SU-DHL-6 (cell line): ENCODE data around the gene ACSS2.

ENCODE experiments used
- H2AFZ ChIP-seq: fragments of 200-600 bp; sonication (generic); 2 replicates; pipeline ENCODE4 v1.6.1; 2014; ENCODE audit warnings: low read depth, mild to moderate bottlenecking, moderate library complexity, mixed read lengths, antibody characterized with exemption, low read length; ENCODE audit not compliant: severe bottlenecking
- H3F3A ChIP-seq: fragments of 200-600 bp; shearing (Covaris generic); 2 replicates; pipeline ENCODE4 v1.6.0; 2016; ENCODE audit warnings: antibody characterized with exemption, mild to moderate bottlenecking; ENCODE audit not compliant: insufficient read depth
- H3K27ac ChIP-seq: fragments of 200-600 bp; sonication (generic); 2 replicates; pipeline ENCODE4 v1.5.1; 2016; ENCODE audit warnings: low read depth, mild to moderate bottlenecking, low read length, moderate library complexity, mixed read lengths
- H3K27me3 ChIP-seq: fragments of 200-600 bp; sonication (generic), shearing (Covaris generic); 2 replicates; pipeline ENCODE4 v1.6.0; 2014; ENCODE audit warnings: mild to moderate bottlenecking, low read length
- H3K36me3 ChIP-seq: fragments of 200-600 bp; sonication (generic); 2 replicates; pipeline ENCODE4 v1.6.1; 2014; ENCODE audit warnings: mild to moderate bottlenecking, low read length, mixed read lengths
- H3K4me2 ChIP-seq: fragments of 300-600, 200-600 bp; shearing (Covaris generic), sonication (generic); 2 replicates; pipeline ENCODE4 v1.6.0; 2014; ENCODE audit warnings: low read length, low read depth, mild to moderate bottlenecking; ENCODE audit not compliant: poor library complexity, severe bottlenecking
- H3K4me3 ChIP-seq: fragments of 200-600 bp; sonication (generic); 2 replicates; pipeline ENCODE4 v1.5.1; 2014; ENCODE audit warnings: antibody characterized with exemption, low read length, mild to moderate bottlenecking, mixed read lengths; ENCODE audit not compliant: insufficient read depth, poor library complexity, severe bottlenecking
- H3K79me2 ChIP-seq: fragments of 200-600 bp; sonication (generic); 2 replicates; pipeline ENCODE4 v1.6.1; 2014; ENCODE audit warnings: mild to moderate bottlenecking, low read length, moderate library complexity; ENCODE audit not compliant: insufficient read depth
- H3K9ac ChIP-seq: fragments of 200-600 bp; sonication (generic); 2 replicates; pipeline ENCODE4 v1.7.0; 2014; ENCODE audit warnings: mild to moderate bottlenecking, low read length
- H3K9me2 ChIP-seq: fragments of 200-600 bp; sonication (generic); replicated peaks from 2 replicates; pipeline ENCODE4 v1.6.1; 2014; ENCODE audit warnings: low read length; ENCODE audit not compliant: insufficient read depth
- H3K9me3 ChIP-seq: fragments of 200-600 bp; sonication (generic); 2 replicates; pipeline ENCODE4 v1.6.1; 2014; ENCODE audit warnings: low read length, mixed read lengths; ENCODE audit not compliant: insufficient read depth
- H4K20me1 ChIP-seq: fragments of 200-600 bp; sonication (generic); 2 replicates; pipeline ENCODE4 v1.6.1; 2014; ENCODE audit warnings: low read depth, mild to moderate bottlenecking, antibody characterized with exemption, low read length, moderate library complexity, mixed read lengths
- EZH2phosphoT487 ChIP-seq: fragments of 200-600 bp; sonication (generic), shearing (Covaris generic); conservative IDR thresholded peaks from 2 replicates; pipeline ENCODE4 v1.6.1; 2018; ENCODE audit warnings: mild to moderate bottlenecking, antibody characterized with exemption, low read length, moderate library complexity, mixed read lengths
- TF ChIP-seq, protein P1 (sequence below): fragments of 200-600 bp; sonication (generic); IDR thresholded peaks from one replicate; pipeline ENCODE4 v1.5.1; 2017; ENCODE audit warnings: antibody characterized with exemption, mild to moderate bottlenecking, low read length, moderate library complexity; ENCODE audit not compliant: insufficient read depth, poor library complexity, severe bottlenecking

ACSS2 gene

GRCh38 chr20:34859367-34859766, 17.0 kb upstream of the ACSS2 start:
- no peaks in the 10 kb centered on the region for H3K79me2 ChIP-seq

DNA sequence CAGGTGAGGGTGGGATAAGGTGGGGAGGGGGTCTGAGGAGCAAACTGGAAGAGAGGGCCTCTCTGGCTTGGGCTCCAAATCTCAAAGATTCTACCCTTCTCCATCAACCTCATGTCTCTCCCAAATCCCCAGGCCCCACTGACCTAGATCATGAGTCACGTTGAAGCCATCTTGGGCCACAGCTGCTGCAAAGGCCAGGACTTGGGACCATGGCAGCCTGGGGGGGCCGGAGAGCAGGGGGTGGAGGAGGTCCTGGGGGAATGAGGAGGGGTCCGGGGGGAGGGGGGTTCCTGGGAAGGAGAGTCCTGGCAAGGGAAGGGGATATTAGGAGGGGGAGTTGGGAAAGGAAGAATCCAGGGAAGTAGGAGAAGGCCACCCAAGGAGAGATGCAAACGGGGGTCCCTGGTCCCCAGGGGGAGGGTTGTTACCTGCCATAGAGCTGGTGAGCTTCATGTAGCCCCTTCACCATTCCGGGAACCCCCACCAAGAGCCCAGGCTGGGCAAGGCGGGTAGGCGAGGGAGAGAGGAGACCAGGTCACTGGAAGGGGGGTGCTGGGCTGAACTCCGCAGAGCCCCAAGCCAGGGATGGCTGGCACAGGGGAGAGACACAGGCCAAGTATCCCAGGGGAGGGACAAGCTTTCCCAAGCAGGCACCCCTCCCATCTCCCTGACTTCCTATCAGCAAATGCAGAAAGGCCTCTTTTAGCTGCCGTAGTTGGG, 16.4 kb upstream of the ACSS2 start:
- Histone ChIP-seq H2AFZ (no peak overlapping the region), H3K27me3 (no peaks in the 10 kb centered on the region), H4K20me1 (no peaks in the 10 kb centered on the region), H3K4me3 (no peak overlapping the region), H3K9me2 (no peaks in the 10 kb centered on the region), H3K4me2 (no peak overlapping the region), H3K79me2 (no peaks in the 10 kb centered on the region), H3K27ac (no peak overlapping the region), H3K36me3 (no peaks in the 10 kb centered on the region), H3F3A (no peaks in the 10 kb centered on the region), H3K9ac (no peak overlapping the region), H3K9me3 (no peaks in the 10 kb centered on the region)
- TF ChIP-seq, protein P1, sequence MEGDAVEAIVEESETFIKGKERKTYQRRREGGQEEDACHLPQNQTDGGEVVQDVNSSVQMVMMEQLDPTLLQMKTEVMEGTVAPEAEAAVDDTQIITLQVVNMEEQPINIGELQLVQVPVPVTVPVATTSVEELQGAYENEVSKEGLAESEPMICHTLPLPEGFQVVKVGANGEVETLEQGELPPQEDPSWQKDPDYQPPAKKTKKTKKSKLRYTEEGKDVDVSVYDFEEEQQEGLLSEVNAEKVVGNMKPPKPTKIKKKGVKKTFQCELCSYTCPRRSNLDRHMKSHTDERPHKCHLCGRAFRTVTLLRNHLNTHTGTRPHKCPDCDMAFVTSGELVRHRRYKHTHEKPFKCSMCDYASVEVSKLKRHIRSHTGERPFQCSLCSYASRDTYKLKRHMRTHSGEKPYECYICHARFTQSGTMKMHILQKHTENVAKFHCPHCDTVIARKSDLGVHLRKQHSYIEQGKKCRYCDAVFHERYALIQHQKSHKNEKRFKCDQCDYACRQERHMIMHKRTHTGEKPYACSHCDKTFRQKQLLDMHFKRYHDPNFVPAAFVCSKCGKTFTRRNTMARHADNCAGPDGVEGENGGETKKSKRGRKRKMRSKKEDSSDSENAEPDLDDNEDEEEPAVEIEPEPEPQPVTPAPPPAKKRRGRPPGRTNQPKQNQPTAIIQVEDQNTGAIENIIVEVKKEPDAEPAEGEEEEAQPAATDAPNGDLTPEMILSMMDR = no peak
- TF ChIP-seq EZH2phosphoT487 = no peak

More at GRCh38 chr20:34859367-34859766, 17.0 kb upstream of the ACSS2 start:
- H3K27me3 ChIP-seq = no peaks in the 10 kb centered on the region
- TF ChIP-seq, protein P1 = no peak
- no peak for TF ChIP-seq EZH2phosphoT487
- no peak overlapping the region for H2AFZ ChIP-seq
- H3K36me3 ChIP-seq = no peaks in the 10 kb centered on the region
- H3K9me3 ChIP-seq = no peaks in the 10 kb centered on the region
- H3K27ac ChIP-seq = no peak overlapping the region
- H3K4me2 ChIP-seq = no peak overlapping the region
- no peak overlapping the region for H3K9ac ChIP-seq
- H3K9me2 ChIP-seq = no peaks in the 10 kb centered on the region
- no peak overlapping the region for H3K4me3 ChIP-seq
- no peaks in the 10 kb centered on the region for H4K20me1 ChIP-seq
- no peaks in the 10 kb centered on the region for H3F3A ChIP-seq

- no peak overlapping the region for H3K27ac ChIP-seq
- H2AFZ ChIP-seq = no peak overlapping the region
- H3K4me3 ChIP-seq = no peak overlapping the region
- H3K9ac ChIP-seq = no peak overlapping the region
- H3K36me3 ChIP-seq = no peaks in the 10 kb centered on the region
- no peaks in the 10 kb centered on the region for H3K27me3 ChIP-seq
- no peak overlapping the region for H3K4me2 ChIP-seq
- H3K9me2 ChIP-seq = no peaks in the 10 kb centered on the region
- TF ChIP-seq, protein P1 = no peak
- TF ChIP-seq EZH2phosphoT487 = no peak
- H4K20me1 ChIP-seq = no peaks in the 10 kb centered on the region
- no peaks in the 10 kb centered on the region for H3F3A ChIP-seq
- H3K79me2 ChIP-seq = no peaks in the 10 kb centered on the region
- no peaks in the 10 kb centered on the region for H3K9me3 ChIP-seq
Measured at GRCh38 chr20:34861386-34862084, 14.9 kb upstream of the ACSS2 start.
